Left ventricle myocardium inferior (tissue), 1 donor: ENCODE results near the gene HSPH1. TPM values are rescaled to one million over a fixed set of nuclear protein-coding genes. Genes with fewer than 3 reads are reported as not detected.

Source experiments
- DNase-seq: peaks from one replicate; pipeline ENCODE4 v3.0.0-alpha.2; 2020
- H3K27ac ChIP-seq: fragments of 200-600 bp; replicated peaks from 2 replicates; pipeline ENCODE4 v1.8.0; 2021
- H3K27me3 ChIP-seq: fragments of 200-600 bp; 2 replicates; pipeline ENCODE4 v1.8.0; 2021; ENCODE audit warnings: low read depth
- H3K36me3 ChIP-seq: fragments of 200-600 bp; 2 replicates; pipeline ENCODE4 v1.8.0; 2021
- H3K4me1 ChIP-seq: fragments of 200-600 bp; 2 replicates; pipeline ENCODE4 v1.8.0; 2021
- H3K4me3 ChIP-seq: fragments of 200-600 bp; 2 replicates; pipeline ENCODE4 v1.8.0; 2021; ENCODE audit warnings: mild to moderate bottlenecking, moderate library complexity
- H3K9me3 ChIP-seq: fragments of 200-600 bp; replicated peaks from 2 replicates; pipeline ENCODE4 v1.8.0; 2021
- CTCF ChIP-seq: fragments of 200-600 bp; IDR thresholded peaks from 2 replicates; pipeline ENCODE4 v1.8.0; 2021; ENCODE audit warnings: antibody characterized with exemption, mild to moderate bottlenecking, borderline replicate concordance
- intact Hi-C: fragments of 100-400 bp; cut with micrococcal nuclease; formaldehyde crosslinking; loops from one replicate; pipeline ENCODE4 v1.11.0; 2022
- total RNA-seq: library from RNA; stranded (reverse); fragmentation: NEBNext Ultra II Directional; extraction: Animal tissue kit (Norgen Biotek cat#: 25700); gene quantifications from one replicate; pipeline ENCODE4 v1.2.1, GENCODE V29; 2021
- donor health status: DM: no; HTN: yes; CAD: no; lungs with severe emphysema.

The HSPH1 gene
- total RNA-seq, 1 donor from 2014 or later, result 78.8 TPM

GRCh38 chr13:31090096-31090495, 71.6 kb downstream of the HSPH1 start:
- no peaks in the 10 kb centered on the region for H3K4me1 ChIP-seq
- no peak overlapping the region for H3K4me3 ChIP-seq
- H3K36me3 ChIP-seq, result no peaks in the 10 kb centered on the region
- intact Hi-C loops, result no loop called here
- H3K27ac ChIP-seq, result no peak overlapping the region
- TF ChIP-seq CTCF, result no peak
- DNase-seq, result no peak
- no peaks in the 10 kb centered on the region for H3K9me3 ChIP-seq
- H3K27me3 ChIP-seq, result peaks cover 29% of the 10 kb centered on the region

- H3K36me3 ChIP-seq, result no peaks in the 10 kb centered on the region
- TF ChIP-seq CTCF, result no peak
- no peak for DNase-seq
- H3K27me3 ChIP-seq, result peaks cover 33% of the 10 kb centered on the region
- H3K4me1 ChIP-seq, result no peaks in the 10 kb centered on the region
- intact Hi-C loops, result no loop called here
- H3K9me3 ChIP-seq, result no peaks in the 10 kb centered on the region
- no peak overlapping the region for H3K4me3 ChIP-seq
- no peak overlapping the region for H3K27ac ChIP-seq
Measured at GRCh38 chr13:31089649-31090048, 72.1 kb downstream of the HSPH1 start.

- Histone ChIP-seq H3K36me3 (no peaks in the 10 kb centered on the region), H3K27me3 (peaks cover 40% of the 10 kb centered on the region), H3K9me3 (no peaks in the 10 kb centered on the region), H3K4me1 (no peaks in the 10 kb centered on the region), H3K4me3 (no peak overlapping the region), H3K27ac (no peak overlapping the region)
- no peak for DNase-seq
- no peak for TF ChIP-seq CTCF
- intact Hi-C loops, result no loop called here
Measured at GRCh38 chr13:31088826-31089420, 72.8 kb downstream of the HSPH1 start.

Other genes starting within 250 kb of the HSPH1 start
- not detected for gene TEX26, start 229.2 kb downstream of the HSPH1 start, total RNA-seq
- 19.5 TPM for gene B3GLCT, start 38.1 kb upstream of the HSPH1 start, total RNA-seq